GM08714 (cell line): Measurements from ENCODE around the gene KCNT1.

Experiments
- H3K4me3 ChIP-seq: fragments of 200-500 bp; sonication (Bioruptor generic); 2 replicates; pipeline ENCODE4 v1.5.1; 2014; ENCODE audit warnings: mild to moderate bottlenecking, low read length, inconsistent platforms
- ZNF274 ChIP-seq: IDR thresholded peaks from 2 replicates; pipeline ENCODE4 v1.6.1; 2012; ENCODE audit warnings: mild to moderate bottlenecking, low read depth, low read length

KCNT1 gene

DNA sequence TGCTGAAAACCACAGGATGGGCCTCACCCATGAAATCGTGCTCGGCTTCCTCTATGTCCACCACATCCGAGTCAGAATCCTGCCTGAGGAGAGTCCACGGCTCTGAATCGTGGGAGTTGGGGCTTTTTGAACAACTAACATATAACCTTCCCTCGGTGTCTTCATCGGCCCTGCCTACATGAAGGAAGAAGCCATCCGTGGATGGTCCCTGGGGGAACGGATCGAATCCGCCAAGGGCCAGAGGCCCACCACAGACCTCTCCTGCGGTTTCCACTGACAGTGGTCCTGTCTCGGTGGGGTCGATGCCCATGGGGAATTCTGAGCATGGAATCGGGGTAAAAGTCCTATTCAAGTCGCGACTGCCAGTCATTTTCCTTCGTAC, 120.4 kb downstream of the KCNT1 start:
- no peak overlapping the region for H3K4me3 ChIP-seq
- no peak for TF ChIP-seq ZNF274

DNA sequence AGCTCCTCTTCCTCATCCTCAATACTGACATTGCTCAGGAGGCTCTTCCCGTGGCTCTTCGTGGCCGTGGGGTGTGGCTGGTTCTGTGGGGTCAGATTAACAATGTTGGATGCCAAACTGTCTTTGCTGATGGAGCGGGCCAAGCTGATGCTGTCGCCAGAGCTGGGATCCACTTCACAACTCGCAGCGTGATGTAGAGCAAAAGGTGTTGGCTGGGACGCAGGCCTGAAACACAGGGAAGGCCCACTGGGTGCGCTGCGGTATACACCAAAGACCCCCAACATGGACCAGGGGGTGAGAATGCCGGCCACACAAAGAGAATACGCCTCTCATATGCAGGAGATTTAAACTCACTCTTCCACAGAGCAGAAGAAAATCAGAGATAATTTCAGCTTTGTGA, 121.1 kb downstream of the KCNT1 start:
- TF ChIP-seq ZNF274 = no peak
- no peak overlapping the region for H3K4me3 ChIP-seq

DNA sequence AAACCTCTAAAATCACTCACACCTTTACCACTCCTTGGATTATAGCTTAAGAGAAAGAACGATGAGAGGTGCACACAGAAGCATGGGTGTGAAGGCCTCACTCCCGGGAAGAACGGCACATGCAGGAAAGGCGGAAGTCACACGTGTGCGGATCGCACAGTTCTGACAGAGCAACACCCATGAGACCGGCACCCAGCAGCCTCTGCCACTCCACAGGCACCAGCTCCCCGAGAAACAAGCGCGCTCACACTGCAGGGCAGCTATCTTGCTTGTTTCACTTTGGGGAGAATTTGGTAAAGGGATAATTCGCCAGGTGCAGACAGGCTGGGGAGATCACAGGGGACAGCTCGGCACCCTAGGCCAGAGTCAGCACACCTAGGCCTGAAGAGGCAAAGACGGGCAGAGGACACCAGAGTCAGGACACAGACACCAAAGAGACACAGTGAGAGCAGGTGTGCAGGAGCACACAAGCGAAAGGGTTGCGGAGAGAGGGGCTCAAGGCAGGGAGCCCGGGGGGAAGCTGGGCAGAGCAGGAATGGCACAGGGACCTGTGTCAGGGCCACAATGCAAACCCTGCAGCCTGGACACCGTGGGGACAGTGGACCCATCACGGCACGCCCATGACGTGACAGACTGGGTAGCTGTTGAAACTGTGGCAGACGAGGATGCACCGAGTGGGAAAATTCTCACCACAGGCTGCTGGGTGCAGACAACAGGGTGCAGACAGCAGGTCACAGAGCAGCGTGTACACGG, 123.6 kb downstream of the KCNT1 start:
- no peak for TF ChIP-seq ZNF274
- H3K4me3 ChIP-seq = no peak overlapping the region

DNA sequence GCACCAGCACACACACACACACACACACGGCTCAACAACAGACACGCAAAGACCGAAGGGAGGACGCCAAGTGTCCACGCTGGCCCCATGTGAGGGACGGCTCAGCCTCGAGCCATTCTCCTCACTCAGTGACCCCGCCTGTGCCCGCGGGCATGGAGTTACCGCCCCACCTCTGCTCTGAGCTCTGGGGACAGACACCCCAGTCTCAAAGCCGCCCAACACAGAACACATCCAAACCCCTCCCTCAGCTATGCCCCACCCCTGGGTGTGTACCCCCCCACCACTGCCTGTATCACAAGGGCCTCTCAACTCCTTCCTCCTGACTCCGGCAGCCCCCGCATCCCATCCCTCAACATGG, 124.2 kb downstream of the KCNT1 start:
- TF ChIP-seq ZNF274 = no peak
- H3K4me3 ChIP-seq = no peak overlapping the region

DNA sequence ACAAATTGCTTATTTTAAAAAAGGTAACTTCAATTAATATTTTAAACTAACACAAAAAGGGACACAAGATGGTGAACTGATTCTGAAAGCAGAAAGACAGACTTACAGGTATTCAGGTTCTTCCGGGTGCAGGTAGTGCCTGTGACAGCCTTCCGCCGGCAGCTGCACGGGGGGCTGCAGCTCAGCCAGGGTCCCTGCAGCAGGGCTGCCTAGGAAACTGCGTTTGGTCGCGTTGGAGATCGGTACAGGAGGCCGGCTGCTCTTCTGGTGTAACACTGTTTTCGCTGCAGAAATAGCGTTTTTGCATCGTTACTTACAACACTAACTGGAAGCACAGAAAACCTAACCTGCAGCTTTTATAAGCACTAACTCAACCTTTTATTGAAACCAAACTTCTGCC, 125.3 kb downstream of the KCNT1 start:
- H3K4me3 ChIP-seq = no peak overlapping the region
- no peak for TF ChIP-seq ZNF274

DNA sequence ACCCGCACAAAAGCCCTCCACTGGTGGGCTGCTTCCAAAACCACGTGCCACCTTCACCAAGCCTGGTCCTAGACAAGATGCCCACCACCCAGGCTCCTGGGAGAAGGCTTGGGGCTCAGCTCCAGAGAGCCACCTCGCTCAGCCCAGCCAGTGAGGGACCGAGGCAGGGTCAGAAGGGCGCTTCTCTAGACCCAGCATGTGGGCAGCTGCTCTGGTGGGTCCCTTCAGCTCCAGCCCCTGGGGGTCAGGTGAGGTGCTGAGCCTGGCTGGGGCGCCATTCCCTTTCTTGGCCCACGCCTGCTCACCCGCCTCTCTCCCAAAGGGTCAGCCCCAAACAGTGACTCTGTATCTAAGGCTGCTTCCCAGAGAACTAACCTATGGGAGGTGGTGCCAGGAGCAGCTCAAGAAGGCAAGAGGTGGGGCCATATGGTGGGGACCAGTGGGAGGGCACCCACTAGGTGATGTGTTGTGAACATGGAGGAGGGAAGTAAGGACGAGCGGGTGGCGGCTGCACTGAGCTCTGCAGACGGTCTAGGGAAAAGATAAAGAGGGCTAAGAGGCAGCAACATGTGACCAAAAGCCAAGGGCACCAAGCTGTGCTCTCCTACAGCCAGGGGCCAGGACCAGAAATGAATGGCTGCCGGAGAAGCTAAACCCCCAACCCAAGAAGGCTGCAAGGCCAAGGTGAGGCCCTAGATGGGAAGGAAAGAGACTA, 126.0 kb downstream of the KCNT1 start:
- H3K4me3 ChIP-seq = no peak overlapping the region
- no peak for TF ChIP-seq ZNF274

DNA sequence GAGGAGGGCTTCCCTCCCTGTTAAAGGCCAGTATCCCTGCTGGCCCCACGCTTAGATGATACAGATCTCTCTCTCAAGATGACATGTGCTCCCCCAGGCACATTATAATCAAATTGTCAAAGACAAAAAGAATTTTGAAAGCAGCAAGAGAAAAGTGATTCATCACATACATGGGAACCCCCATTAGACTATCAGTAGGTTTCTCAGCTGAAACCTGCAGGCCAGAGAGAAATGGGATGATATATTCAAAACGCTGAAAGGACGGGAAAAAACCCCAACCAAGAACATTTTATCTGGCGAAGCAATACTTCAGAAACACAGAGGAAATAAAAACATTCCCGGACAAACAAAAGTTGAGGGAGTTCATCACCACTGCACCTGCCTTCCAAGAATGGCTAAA, 126.7 kb downstream of the KCNT1 start:
- no peak overlapping the region for H3K4me3 ChIP-seq
- TF ChIP-seq ZNF274 = no peak

DNA sequence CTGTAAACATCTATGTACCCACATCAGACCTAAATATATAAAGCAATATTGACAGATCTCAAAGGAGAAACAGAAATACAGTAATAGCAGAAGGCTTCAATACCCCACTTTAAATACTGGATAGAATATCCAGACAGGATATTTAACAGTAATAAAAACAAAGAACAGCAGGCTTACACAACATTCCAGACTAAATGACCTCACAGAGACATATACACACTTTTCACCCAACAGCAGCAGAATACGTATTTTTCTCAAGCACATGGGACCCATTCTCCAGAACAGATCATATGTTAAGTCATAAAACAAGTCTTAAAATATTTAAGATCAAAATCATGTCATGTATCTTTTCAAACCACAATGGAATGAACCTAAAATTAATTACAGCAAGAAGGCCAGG, 128.5 kb downstream of the KCNT1 start:
- no peak overlapping the region for H3K4me3 ChIP-seq
- TF ChIP-seq ZNF274 = no peak

DNA sequence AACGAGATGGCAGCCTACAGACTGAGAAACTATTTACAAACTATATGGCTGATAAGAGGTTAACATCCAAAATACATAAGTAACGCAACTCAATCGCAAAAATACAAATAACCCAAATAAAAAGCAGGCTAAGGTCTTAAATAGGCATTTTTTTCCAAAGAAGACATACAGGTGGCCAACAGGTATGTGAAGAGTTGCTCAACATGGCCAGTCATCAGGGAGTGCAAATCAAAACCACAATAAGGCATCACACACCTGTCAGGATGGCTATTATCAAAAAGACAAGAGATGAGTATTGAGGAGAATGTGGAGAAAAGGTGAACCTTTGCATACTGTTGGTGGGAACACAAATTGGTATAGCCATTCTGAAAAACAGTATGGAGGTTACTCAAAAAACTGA, 131.9 kb downstream of the KCNT1 start:
- TF ChIP-seq ZNF274 = no peak
- no peak overlapping the region for H3K4me3 ChIP-seq

DNA sequence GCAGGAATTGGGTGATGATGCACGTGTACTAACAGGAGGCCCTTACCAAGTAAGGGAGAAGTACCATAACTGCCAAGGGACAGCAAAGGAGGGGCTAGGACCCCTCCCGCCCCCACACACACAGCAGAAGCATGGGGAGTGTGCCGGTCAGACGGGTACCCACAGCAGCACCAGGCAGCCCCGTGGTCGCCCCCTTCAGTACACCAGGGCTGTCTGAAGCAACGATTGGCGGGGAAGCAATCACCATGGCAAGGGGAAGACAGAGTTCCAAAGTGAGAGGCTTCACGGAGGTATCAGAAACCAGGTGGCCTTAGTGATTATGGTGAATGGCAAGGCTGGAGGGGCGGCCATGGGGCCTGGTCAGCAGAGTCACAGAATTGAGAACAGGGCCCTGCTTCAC, 133.1 kb downstream of the KCNT1 start:
- no peak for TF ChIP-seq ZNF274
- H3K4me3 ChIP-seq = no peak overlapping the region

DNA sequence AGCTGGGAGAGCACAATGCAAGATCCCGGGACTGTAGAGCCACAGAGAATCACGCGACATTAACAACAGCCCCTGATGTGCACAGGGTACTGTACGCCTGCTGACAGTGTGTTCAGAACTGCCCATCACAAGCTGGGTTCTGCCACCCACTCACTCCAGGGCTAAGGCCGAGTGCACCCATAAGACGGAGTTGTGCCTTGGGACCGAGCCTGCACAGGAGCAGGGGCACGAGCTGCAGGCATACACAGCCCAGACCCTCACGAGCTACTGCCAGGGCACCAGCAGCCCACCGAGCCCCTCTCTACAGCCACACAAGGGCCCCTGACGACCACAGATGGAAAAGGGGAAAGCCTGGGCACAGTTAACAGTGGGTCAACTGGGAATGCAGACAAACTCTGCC, 137.5 kb downstream of the KCNT1 start:
- no peak overlapping the region for H3K4me3 ChIP-seq
- no peak for TF ChIP-seq ZNF274

DNA sequence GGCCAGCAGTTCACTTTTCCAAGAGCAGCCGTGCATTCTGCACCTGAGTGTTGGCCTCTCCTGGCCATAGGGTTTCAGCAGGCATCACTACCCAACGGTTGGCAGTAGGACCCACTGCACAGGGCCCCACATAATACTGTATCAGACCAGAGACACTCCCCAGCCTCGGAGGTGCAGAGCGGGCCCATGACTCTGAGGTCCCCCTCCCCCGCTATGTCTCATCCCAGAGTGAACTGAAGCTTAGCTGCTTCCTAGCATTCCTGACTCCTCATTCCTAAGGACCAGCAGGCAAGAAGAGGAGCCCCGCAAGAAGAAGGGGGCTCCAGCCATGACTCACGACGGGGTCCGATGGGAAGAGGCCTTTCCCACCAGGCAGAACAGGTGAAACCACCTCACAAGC, 138.1 kb downstream of the KCNT1 start:
- H3K4me3 ChIP-seq = no peak overlapping the region
- TF ChIP-seq ZNF274 = no peak

DNA sequence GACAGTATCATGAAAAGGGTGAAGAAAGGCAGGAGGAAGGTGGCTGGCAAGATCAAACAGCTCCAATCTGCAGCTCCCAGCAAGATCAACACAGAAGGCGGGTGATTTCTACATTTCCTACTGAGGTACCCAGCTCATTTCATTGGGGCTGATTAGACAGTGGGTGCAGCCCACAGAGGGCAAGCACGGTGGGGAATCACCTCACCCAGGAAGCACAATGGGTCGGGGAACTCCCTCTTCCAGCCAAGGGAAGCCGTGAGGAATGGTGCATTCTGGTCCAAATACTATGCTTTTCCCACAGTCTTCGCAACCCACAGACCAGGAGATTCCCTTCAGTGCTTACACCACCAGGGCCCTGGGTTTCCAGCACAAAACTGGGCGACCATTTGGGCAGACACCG, 138.6 kb downstream of the KCNT1 start:
- no peak for TF ChIP-seq ZNF274
- H3K4me3 ChIP-seq = no peak overlapping the region
